ENCODE data around the gene ROPN1B.

DNA sequence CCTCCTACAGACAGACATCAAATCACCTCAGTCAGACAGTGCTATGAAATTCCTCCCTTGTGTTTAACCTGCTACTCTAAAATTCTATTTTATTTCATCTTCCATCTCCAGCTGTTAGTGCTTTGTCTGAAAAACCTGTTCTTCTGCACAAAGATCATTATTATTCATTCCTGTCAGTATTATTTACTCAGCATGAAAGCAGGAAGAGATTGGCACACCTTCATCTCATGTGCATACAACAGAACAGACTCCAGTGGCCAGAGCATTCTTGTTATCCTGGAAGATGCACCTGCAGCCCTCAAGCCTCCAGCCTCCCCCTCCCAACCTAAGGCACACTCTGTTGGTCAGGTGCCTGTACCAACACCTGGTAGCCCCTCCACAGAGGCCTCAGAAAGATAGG lies 1.8 kb upstream of the ROPN1B start:
- TF ChIP-seq, protein P1, sequence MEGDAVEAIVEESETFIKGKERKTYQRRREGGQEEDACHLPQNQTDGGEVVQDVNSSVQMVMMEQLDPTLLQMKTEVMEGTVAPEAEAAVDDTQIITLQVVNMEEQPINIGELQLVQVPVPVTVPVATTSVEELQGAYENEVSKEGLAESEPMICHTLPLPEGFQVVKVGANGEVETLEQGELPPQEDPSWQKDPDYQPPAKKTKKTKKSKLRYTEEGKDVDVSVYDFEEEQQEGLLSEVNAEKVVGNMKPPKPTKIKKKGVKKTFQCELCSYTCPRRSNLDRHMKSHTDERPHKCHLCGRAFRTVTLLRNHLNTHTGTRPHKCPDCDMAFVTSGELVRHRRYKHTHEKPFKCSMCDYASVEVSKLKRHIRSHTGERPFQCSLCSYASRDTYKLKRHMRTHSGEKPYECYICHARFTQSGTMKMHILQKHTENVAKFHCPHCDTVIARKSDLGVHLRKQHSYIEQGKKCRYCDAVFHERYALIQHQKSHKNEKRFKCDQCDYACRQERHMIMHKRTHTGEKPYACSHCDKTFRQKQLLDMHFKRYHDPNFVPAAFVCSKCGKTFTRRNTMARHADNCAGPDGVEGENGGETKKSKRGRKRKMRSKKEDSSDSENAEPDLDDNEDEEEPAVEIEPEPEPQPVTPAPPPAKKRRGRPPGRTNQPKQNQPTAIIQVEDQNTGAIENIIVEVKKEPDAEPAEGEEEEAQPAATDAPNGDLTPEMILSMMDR (IDR thresholded peaks at IDR 0.05), result no peak
- no peak for TF ChIP-seq EP300 (IDR thresholded peaks at IDR 0.05)
